ENCODE results near the gene DIS3L2.
A peak's percentile ranks its signal among the peaks of the same experiment; 100 is the strongest.
"Not testable (repeated sequence)": the region's sequence is repeated elsewhere in the genome, so short reads cannot be mapped to it uniquely, and the experiment has no call there.

The DIS3L2 gene

GRCh38 chr2:232292395-232293154, 331.1 kb downstream of the DIS3L2 start:
- DNase-seq, result peak in 11 of 56 donors; percentile 7 to 56 (median 20)

DNA sequence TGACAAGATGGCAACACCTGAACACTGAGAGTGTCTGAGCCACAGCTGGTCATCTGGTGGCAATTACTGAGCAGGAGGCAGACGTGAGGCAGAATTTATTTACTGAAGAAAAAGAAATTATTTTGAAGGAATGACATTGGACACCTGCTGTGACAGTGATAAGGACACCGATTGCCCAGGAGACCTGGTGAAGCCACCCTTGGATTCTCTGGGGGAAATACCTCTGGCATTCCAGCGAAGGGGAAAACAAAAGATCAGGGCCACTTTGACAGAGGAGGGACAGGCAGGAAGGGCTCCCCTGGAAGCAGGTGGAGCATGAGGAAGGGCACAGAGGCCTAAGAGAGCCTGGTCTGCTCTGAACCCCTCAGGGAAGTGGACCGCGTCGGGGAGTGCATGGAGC, 331.7 kb downstream of the DIS3L2 start:
- DNase-seq, result no peak

GRCh38 chr2:232295971-232296370, 334.5 kb downstream of the DIS3L2 start:
- DNase-seq, result no peak

DNA sequence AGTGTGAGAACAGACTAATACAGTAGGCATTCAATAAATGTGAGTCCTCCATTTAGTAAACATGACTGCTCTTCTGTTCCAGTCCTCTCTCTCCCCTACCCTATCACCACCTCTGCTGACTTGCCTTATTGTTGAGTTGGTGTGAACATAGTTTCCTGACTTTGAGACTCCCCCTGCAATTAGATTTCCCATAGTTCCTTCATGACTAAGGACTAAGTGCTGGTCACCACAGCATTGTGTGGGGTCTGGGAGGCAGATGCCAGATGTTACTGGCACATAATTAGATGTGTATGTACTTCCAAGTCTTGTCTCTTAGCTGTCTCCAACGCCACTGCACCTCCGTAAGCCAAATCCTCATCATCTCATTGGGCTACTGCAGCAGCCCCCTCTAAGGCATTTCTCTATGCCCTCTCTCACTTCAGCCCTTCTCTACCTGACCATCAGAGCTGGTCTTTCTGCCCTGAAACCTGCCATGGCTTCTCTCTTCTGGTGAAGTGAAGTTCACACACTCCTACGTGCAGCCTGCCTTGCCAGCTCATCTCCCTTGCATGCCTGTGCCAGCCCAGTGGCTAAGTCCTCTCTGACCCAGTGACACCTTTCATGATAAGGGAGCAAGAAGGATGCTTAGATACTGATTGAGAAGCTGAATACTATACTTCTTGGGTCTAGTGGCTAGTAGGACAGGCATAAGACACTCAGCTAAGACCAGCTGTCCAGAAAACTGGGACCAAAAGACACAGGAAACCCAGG, 335.4 kb downstream of the DIS3L2 start:
- no peak for DNase-seq

DNA sequence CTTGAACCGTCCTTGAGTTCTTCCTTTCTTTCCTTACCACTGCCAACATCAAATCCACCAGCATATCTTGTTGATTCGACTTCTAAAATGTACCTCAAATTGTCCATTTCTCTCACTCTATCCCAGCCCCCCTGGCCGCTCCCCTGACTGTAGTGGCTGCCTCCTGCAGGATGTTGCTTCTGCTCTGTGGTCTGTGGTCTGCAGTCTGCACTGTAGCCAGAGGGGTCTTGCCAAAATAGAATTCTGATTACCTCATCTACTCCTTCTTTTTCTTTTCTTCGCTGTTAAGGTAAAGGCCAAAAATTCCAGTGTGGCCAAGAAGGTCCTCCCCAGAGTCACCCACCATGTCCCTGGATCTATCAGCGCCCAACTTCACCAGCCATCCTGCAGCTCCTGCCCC, 337.6 kb downstream of the DIS3L2 start:
- DNase-seq, result no peak

DNA sequence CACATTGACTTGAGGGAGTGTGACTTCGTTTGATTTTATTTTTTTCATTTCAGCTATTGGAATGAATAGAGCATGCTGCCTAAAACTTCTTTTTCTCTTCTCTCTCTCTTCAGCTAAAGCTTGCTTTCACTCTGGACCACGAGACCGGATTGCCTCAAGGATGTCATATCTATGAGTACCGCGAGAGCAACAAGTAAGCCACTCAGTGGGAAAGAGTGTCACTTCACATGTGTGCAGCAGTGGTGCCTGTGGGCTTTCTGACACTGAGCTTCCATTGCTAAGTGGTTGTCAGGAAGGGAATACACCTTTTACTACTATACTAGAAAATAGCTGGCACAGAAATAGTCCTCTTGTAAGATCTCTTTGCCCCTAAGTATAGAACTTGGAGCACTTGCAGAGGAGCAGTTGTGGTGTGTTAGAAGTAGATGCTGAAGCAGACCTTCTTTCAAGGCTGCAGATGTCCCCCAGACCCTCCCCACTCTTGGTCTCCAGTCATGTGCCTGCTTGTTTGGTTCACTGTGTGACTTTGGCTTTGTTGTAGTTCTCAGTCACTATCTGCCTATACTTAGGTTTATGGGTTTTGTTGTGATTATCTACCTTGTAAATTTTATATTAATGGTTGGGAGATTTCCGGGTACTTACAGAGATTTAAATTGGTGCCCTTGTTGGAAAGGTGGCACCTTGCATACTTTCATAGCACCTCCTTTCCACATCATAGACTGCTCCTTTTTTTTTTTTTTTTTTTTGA, 338.6 kb downstream of the DIS3L2 start:
- no peak for DNase-seq

GRCh38 chr2:232300894-232301387, 339.4 kb downstream of the DIS3L2 start:
- no peak for DNase-seq

GRCh38 chr2:232304236-232304635, 342.7 kb downstream of the DIS3L2 start:
- DNase-seq, result no peak

DNA sequence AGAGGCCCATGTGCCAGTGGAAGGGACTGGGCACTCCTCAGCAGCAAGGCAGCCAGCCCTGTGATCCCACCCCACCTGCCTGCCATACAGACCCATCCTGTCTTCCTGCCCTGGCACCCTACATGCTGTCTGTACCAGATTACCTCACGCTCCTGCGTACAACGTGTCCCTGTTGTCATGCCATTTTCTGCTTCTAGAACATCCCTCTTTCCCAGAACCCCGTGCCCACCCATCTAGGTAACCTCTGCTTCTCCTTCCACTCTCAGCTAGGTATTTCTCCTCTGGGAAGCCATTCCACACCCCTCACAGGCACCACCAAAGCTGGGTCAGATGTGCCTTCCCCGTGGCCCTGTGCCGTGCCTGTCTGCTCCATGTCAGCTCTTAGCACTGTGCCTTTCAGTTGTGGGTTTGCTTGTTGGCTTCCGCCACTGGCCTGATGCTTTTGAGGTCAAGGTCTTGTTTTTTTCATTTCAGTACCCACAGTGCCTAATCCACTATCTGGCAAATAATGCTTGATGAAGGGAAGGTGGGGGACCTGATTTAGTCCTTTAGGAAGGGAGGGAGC, 345.3 kb downstream of the DIS3L2 start:
- DNase-seq, result no peak

DNA sequence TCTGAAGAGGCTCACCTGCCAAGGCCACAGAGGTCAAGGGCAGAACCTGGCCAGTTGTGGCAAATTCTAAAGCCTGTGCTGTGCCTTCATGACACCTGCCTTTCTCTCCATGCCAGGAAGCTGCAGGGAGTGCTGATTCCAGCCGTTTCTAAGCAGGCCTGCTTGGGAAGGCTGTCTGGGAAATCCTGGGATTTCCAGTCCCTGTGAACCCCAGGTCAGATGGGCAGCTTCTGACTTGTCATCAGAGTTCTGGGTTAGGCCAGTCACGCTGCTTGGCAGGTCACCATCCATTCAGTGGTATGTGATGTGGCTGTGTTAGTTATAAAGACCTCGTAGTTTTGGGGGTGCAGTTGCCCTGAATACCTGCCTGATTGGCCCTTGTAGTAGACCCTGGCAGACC, 346.3 kb downstream of the DIS3L2 start:
- DNase-seq, result no peak

- no peak for DNase-seq
These were observed 347.5 kb downstream of the DIS3L2 start for GRCh38 chr2:232308986-232309385.

DNA sequence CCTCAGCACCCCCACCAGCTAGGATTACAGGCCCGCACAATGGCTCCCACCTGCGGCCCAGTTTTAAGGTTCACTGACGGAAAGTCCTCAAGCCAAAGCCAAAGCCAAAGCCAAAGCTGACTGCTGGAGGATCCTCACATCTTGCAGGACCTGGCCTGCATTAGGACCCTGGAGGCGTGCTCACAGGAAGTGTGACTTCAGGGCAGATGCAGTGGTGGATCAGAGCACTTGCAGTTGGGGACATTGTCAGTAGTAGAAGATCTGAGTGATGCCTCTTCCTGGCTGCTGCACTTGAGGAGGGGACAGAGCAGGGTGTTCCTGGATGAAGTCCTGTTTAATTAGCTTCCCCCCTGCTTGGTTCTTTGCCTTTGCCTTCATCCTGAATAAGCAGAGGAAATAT, 348.1 kb downstream of the DIS3L2 start:
- DNase-seq, result no peak

GRCh38 chr2:232310121-232310520, 348.6 kb downstream of the DIS3L2 start:
- peak in 4 of 56 donors; percentile 27 to 35 (median 31) for DNase-seq

- no peak for DNase-seq
These were observed 349.2 kb downstream of the DIS3L2 start for GRCh38 chr2:232310696-232311095.

DNA sequence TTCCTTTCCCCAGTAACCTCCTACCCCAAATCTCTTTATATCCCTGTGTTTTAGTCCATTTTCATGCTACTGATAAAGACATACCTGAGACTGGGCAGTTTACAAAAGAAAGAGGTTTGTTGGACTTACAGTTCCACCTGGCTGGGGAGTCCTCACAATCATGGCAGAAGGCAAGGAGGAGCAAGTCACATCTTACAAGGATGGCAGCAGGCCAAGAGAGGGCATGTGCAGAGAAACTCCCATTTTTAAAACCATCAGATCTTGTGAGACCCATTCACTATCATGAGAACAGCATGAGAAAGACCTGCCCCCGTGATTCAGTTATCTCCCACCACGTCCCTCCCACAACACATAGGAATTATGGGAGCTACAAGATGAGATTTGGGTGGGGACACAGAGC, 352.1 kb downstream of the DIS3L2 start:
- DNase-seq, result not testable (repeated sequence)

- DNase-seq, result peak in 35 of 56 donors; percentile 12 to 76 (median 45)
These were observed 353.8 kb downstream of the DIS3L2 start for GRCh38 chr2:232315049-232315922.

GRCh38 chr2:232315923-232316299, 354.4 kb downstream of the DIS3L2 start:
- DNase-seq, result no peak

DNA sequence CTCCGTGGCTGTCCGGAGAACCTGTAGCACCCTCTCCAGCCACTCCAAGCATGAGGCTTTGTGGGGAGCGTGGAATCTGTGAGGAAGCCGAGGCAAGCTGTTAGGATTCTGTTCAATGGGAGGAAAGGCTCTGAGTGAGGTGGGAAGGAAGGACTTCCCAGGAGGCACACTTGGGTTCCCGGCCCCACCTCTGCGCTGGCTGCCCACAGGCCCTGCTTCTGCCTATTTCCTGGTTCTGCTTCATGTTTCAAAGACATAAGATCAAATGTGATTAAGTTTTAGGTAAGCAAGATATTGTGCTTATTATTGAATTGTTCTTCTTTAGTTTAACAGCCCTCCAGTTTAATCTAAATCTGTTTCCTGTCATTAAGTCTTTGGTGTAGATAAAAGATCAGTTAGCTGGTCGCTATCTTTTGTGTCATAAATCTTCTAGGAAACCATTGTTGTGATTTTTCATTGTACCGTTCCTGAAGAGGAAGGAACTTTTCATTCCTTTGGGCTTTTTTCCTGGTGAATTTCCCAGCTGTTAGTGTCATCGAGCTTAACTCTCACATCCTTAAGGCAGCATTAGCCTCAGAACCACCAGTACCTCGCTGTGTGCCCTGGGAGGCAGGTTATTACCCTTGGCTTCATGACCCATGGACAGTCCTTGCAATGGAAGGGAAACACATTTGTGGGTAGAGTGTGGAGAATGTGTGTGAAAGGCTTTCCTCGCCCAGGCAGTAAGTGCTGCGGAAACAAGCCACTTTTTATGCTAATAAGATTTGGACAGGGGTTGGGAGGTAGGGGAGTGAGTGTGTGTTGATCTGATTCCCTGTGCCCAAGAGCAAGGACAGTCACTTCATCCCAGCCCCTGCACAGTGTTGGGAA, 355.2 kb downstream of the DIS3L2 start:
- DNase-seq, result no peak

- no peak for DNase-seq
These were observed 356.8 kb downstream of the DIS3L2 start for GRCh38 chr2:232318169-232318855.

Data from amygdala (tissue), 56 donors.